Subcutaneous abdominal adipose tissue (tissue), 5 donors: ENCODE measurements around the gene MAPK8IP1.
A peak's percentile ranks its signal among the peaks of the same experiment; 100 is the strongest.

Experiments used
- H3K27ac ChIP-seq: one replicate; pipeline ENCODE4 v1.7.0; 2013; ENCODE audit warnings: low read depth, mild to moderate bottlenecking, inconsistent platforms, low read length, moderate library complexity
- H3K27me3 ChIP-seq, 5 donors: one replicate each; pipeline ENCODE4 v1.7.0; 2013; ENCODE audit warnings: low read length in 5 of 5, inconsistent platforms in 1 of 5; ENCODE audit not compliant: control insufficient read depth in 5 of 5, insufficient read depth in 4 of 5
- H3K36me3 ChIP-seq, 5 donors: one replicate each; pipeline ENCODE4 v1.7.0; 2013; ENCODE audit warnings: low read length in 5 of 5; ENCODE audit not compliant: control insufficient read depth in 5 of 5, insufficient read depth in 5 of 5
- H3K4me1 ChIP-seq, 5 donors: one replicate each; pipeline ENCODE4 v1.7.0; 2013; ENCODE audit warnings: low read length in 5 of 5, mild to moderate bottlenecking in 3 of 5, moderate library complexity in 1 of 5; ENCODE audit not compliant: control insufficient read depth in 5 of 5, insufficient read depth in 5 of 5
- H3K4me3 ChIP-seq, 5 donors: one replicate each; pipeline ENCODE4 v1.7.0; 2013; ENCODE audit warnings: low read length in 5 of 5, low read depth in 1 of 5
- H3K9ac ChIP-seq, 5 donors: one replicate each; pipeline ENCODE4 v1.7.0; 2013; ENCODE audit warnings: low read length in 5 of 5, mild to moderate bottlenecking in 4 of 5, moderate library complexity in 3 of 5
- H3K9me3 ChIP-seq, 5 donors: one replicate each; pipeline ENCODE4 v1.7.0; 2013; ENCODE audit warnings: low read length in 5 of 5; ENCODE audit not compliant: control insufficient read depth in 5 of 5
- donor health status: healthy.
- donor health status: healthy.
- donor health status: healthy.
- donor health status: healthy.
- donor health status: healthy.

MAPK8IP1 gene

GRCh38 chr11:45877845-45878244, 7.6 kb upstream of the MAPK8IP1 start:
- H3K27me3 ChIP-seq, result no peaks in the 10 kb centered on the region
- H3K9me3 ChIP-seq, result no peaks in the 10 kb centered on the region
- H3K4me1 ChIP-seq, result peaks cover 0 to 11% (median 5%) of the 10 kb centered on the region in 5 donors
- H3K4me3 ChIP-seq, result no peak overlapping the region
- no peak overlapping the region for H3K27ac ChIP-seq
- no peak overlapping the region for H3K9ac ChIP-seq
- peaks cover 36 to 97% (median 86%) of the 10 kb centered on the region in 5 donors for H3K36me3 ChIP-seq

GRCh38 chr11:45879803-45880686, 5.4 kb upstream of the MAPK8IP1 start:
- Histone ChIP-seq H3K27me3 (no peaks in the 10 kb centered on the region), H3K27ac (peak overlapping the region; percentile 61), H3K4me1 (peaks cover 0 to 15% (median 6%) of the 10 kb centered on the region in 5 donors), H3K9me3 (no peaks in the 10 kb centered on the region), H3K4me3 (no peak overlapping the region), H3K36me3 (peaks cover 30 to 82% (median 76%) of the 10 kb centered on the region in 5 donors), H3K9ac (no peak overlapping the region)

GRCh38 chr11:45880772-45881570, 4.5 kb upstream of the MAPK8IP1 start:
- Histone ChIP-seq H3K9me3 (no peaks in the 10 kb centered on the region), H3K27ac (peak overlapping the region; percentile 61), H3K9ac (no peak overlapping the region), H3K27me3 (no peaks in the 10 kb centered on the region), H3K4me1 (peaks cover 0 to 21% (median 10%) of the 10 kb centered on the region in 5 donors), H3K4me3 (no peak overlapping the region), H3K36me3 (peaks cover 24 to 73% (median 66%) of the 10 kb centered on the region in 5 donors)

GRCh38 chr11:45881708-45882368, 3.6 kb upstream of the MAPK8IP1 start:
- Histone ChIP-seq H3K36me3 (peaks cover 20 to 64% (median 58%) of the 10 kb centered on the region in 5 donors), H3K9me3 (no peaks in the 10 kb centered on the region), H3K9ac (no peak overlapping the region), H3K27me3 (no peaks in the 10 kb centered on the region), H3K4me3 (no peak overlapping the region), H3K27ac (no peak overlapping the region), H3K4me1 (peaks cover 0 to 21% (median 11%) of the 10 kb centered on the region in 5 donors)

- H3K9ac ChIP-seq, result no peak overlapping the region
- H3K4me1 ChIP-seq, result peaks cover 0 to 19% (median 11%) of the 10 kb centered on the region in 5 donors
- no peak overlapping the region for H3K27ac ChIP-seq
- H3K4me3 ChIP-seq, result peak overlapping the region in 4 of 5 donors; percentile 48 to 58 (median 52)
- no peaks in the 10 kb centered on the region for H3K27me3 ChIP-seq
- peaks cover 4 to 39% (median 38%) of the 10 kb centered on the region in 5 donors for H3K36me3 ChIP-seq
- H3K9me3 ChIP-seq, result no peaks in the 10 kb centered on the region
Observed at GRCh38 chr11:45884596-45885185, 760 bp upstream of the MAPK8IP1 start.

- Histone ChIP-seq H3K9ac (no peak overlapping the region), H3K4me3 (peak overlapping the region in 4 of 5 donors; percentile 11 to 62 (median 45)), H3K36me3 (peaks cover 0 to 25% (median 24%) of the 10 kb centered on the region in 5 donors)
Observed at GRCh38 chr11:45885921-45886721, 670 bp downstream of the MAPK8IP1 start.

GRCh38 chr11:45886816-45887520, 1.5 kb downstream of the MAPK8IP1 start:
- peaks cover 0 to 11% (median 10%) of the 10 kb centered on the region in 5 donors for H3K4me1 ChIP-seq
- no peaks in the 10 kb centered on the region for H3K9me3 ChIP-seq
- no peak overlapping the region for H3K27ac ChIP-seq
- H3K4me3 ChIP-seq, result no peak overlapping the region
- peaks cover 0 to 16% (median 16%) of the 10 kb centered on the region in 5 donors for H3K36me3 ChIP-seq
- no peak overlapping the region for H3K9ac ChIP-seq
- no peaks in the 10 kb centered on the region for H3K27me3 ChIP-seq

More at GRCh38 chr11:45885921-45886721, 670 bp downstream of the MAPK8IP1 start:
- H3K4me1 ChIP-seq, result peaks cover 0 to 11% (median 10%) of the 10 kb centered on the region in 5 donors
- H3K27ac ChIP-seq, result no peak overlapping the region
- H3K9me3 ChIP-seq, result no peaks in the 10 kb centered on the region
- H3K27me3 ChIP-seq, result no peaks in the 10 kb centered on the region

DNA sequence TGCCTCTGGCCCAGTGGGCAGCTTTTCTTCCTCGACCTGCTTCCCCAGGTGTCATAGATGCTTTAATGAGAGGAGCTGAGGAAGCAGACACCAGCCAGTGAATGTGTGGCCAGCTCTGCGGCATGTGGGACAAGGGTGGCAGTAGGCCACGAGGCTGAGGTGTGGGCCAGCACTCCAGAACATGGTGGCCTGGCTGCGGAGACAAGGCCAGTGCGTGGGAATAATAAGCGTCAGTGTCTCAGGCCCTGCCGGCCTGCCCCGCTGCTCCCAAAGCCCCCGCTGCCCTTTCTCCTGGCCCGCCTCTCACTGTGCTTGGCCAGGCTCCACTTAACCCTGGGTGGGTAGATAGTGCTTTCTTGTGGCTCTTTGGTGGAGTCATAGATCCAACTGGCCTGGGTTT, 2.1 kb downstream of the MAPK8IP1 start:
- no peak overlapping the region for H3K9ac ChIP-seq
- no peaks in the 10 kb centered on the region for H3K9me3 ChIP-seq
- no peak overlapping the region for H3K4me3 ChIP-seq
- peaks cover 0 to 10% (median 9%) of the 10 kb centered on the region in 5 donors for H3K36me3 ChIP-seq
- H3K27me3 ChIP-seq, result no peaks in the 10 kb centered on the region
- H3K27ac ChIP-seq, result no peak overlapping the region
- H3K4me1 ChIP-seq, result peaks cover 0 to 11% (median 10%) of the 10 kb centered on the region in 5 donors
